Measurements from ENCODE around the gene E2F2.

The E2F2 gene

DNA sequence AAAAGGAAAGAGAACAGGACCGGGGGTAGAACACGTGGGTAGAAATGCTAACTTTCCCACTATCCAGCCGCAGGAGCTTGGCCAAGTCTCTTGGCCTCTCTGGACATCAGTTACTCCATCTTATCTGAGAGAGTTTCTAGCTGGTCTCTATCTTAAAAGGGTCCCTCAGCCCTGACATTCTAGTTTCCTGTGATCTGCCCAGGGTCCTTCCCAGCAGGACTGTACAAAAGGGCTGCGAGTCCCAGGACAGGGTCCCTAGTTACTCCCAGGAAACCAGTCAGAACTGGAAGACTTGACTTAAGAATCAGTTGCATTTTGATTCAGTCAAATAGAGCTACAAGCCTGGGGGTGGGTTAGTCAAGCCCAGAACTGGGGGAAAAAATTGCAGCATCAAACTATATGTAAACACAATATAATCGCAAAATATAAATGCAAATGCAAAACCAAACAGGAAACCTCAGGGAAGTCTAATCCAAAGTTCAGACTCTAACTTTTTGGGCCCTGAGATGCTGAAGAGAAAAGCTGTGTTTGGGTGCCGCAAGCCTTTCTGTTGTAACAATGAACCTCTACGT lies 49.9 kb downstream of the E2F2 start:
- DNase-seq, result no peak

DNA sequence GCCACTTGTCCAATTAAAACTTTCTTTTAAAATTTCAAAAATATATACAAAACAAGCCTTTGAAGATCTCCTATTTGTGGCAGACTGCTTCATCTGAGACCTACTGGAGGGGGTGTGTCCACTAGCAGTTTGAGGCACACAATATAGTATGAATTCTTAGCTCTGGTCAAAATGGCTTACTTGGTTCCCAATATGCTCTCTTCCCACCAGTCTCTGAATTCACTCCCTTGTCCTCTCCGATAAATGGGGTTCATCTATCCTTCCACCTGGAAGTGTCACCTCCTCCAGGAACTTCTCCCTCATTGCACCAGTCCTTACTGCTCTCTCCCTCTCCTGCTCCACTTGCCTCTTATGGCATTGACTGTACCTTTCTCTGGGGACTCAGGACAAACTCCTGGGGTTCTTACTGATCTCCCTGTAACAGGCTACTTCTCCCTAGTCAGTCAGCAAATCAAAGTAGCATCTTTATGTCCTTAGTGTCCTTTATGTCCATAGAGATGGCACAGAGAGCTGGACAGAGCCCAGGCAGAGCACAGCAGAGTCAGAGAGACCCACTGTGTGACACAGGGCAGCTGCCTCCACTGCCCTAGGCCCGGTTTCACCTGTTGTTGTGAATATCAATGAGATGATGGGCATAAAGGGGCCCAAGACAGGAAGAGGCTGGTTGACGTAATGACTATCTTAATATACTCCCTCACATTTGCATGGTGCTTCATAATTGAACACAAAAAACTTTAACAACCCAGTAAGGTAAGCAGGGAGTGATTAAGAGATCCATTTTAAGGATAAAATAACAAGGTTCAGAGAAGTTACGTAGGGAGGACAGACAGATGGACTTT lies 50.6 kb downstream of the E2F2 start:
- DNase-seq, result no peak

DNA sequence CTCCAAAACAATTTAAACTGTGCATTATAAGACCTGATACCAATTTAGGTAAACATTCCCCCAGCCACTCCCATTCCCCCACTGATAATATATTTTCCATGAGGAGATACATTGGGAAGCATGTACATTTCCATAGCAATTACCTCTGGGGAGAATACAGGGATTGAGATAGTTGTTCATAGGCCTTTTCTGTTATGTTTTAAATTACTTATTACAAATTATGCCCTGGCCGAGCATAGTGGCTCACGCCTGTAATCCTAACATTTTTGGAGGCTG lies 51.4 kb downstream of the E2F2 start:
- DNase-seq, result no peak

GRCh38 chr1:23478896-23479665 lies 52.0 kb downstream of the E2F2 start:
- peak; percentile 80 for DNase-seq

- DNase-seq, result no peak
These were observed 53.5 kb downstream of the E2F2 start for GRCh38 chr1:23477359-23478144.

GRCh38 chr1:23475641-23476040 lies 55.4 kb downstream of the E2F2 start:
- no peak for DNase-seq

DNA sequence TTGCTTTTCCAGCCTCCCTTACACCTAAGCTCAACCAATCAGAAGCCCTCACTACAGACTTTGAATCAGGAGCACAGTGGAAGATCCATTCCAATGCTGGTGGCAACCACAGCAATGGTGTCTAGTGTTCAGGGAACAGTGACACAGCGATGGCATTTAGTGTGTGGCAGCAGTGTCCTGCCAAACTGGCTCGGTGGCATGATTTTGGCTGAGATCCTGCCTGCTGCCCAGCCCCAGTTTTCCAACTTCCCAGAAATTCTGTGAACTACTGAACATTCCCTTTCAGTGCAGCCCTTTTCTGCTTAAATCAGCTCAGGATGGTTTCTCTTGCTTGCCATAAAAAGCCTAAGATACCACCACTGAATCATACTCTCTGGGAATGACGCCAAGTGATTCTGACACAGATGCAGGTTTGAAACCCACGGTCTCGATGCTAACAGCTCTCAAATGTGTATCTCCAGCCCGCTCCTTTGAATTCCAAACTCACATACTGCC lies 55.9 kb downstream of the E2F2 start:
- no peak for DNase-seq

DNA sequence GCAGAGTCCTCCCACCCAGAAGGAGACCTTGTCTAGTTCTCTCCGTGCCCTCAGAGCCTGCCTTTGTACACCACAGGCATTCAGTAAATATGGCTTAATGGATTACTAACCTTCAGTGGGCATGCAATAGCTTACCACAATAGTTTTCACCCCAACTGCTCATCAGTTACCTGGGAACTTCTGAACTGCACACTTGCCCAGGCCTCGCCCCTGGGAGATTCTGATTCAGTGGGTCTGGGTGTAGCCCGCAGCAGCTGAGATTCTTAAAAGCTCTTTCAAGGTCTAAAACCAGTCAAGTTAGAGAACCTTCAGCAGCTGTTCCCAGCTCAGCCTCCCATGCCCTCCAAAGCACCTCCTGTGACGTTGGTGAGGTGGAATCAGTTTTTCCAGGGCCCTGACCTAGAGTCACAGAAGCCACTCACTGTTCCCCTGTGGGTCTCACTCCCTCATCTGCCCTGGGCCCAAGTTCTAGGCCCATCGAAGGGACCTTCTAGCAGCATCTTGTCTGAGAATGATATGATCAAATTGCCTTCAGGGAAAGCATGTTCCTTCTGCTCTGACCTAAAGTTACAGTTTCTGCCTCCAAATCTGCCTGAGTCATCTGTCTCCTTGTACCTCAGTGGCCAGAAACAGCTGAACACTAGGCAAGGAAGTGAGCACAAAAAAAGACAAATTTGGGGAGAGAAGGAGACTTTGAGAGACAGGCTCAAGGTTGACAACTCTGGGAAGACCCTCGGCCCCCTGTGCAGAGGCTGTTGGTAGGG lies 57.8 kb downstream of the E2F2 start:
- DNase-seq, result no peak

GRCh38 chr1:23472351-23473036 lies 58.5 kb downstream of the E2F2 start:
- DNase-seq, result no peak

DNA sequence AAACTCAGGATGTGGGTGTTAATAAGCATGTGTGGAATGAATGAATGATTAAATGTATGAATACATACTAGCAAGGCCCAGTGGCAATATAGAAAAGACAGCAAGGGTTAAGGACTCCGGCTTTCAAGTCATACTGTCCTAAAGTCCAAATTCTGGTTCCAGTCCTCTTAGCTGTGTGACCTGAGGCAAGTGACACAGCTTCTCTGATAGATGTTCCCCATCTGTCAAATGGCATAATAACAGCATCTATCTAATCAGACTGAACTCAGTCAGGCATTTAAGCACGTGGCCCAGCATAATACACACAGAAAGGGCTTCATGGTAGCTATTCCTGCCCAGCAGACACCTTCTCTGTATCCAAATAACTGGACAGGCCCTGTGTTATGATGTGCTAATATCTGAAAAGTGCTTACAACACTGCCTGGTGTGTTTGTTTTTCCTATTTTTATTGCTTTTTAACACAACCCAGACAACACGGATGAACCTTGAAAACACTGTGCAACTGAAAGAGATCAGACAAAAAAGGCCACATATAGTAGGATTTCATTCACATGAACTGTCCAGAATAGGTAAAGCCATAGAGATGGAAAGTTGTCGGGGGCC lies 59.5 kb downstream of the E2F2 start:
- no peak for DNase-seq

- DNase-seq, result peak; percentile 87
These were observed 60.6 kb downstream of the E2F2 start for GRCh38 chr1:23470282-23471070.

DNA sequence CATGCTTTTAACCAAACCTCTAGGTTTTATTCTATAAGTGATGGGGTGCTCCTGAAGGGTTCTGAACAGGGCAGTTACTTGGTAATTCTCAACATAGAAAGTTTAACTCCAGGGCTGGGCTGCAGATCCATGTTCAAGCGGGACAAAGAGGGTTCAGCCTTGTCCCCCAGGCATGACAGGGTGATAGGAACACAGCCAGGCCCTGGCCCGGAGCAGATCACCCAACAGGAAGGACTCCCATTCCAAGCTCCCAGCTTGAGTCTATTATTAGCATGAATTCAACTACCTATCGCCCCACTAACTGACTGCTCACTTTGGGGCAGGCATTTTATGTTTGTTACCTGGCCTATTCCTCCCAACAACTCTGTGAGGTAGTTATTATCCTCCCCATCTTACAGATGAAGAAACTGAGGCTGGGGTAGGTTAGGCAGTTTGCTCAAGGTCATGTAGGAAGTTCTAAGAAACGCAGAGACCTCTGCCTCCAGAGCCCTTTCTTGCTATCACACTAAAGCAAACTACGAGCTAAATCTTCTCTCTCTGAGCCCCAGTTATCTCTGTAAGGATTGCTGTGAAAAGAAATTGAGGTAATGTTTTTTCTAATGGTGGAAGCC lies 61.6 kb downstream of the E2F2 start:
- DNase-seq, result no peak

DNA sequence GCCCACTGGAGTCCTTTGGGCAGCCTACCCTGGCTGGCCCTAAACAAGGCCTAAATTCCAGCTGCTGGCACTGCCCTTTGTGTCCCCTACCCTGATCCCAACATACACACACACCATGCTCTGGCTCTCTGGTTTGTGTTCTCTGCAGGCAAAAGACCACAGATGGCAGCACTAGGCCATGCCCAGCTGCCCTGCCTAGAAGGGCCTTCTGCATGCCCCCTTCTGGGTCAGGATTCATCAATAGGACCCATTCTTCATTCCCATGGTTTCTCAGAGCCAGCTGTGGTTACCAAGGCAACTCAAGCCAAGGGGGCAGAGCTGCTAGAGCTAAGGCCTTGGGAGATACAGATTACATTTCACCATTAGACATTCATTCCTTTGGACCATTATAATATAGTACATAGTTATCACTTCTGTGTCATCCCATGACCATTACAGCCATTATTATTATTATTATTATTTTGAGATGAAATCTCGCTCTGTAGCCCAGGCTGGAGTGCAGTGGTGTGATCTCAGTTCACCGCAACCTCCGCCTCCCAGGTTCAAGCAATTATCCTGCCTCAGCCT lies 64.5 kb downstream of the E2F2 start:
- DNase-seq, result no peak

DNA sequence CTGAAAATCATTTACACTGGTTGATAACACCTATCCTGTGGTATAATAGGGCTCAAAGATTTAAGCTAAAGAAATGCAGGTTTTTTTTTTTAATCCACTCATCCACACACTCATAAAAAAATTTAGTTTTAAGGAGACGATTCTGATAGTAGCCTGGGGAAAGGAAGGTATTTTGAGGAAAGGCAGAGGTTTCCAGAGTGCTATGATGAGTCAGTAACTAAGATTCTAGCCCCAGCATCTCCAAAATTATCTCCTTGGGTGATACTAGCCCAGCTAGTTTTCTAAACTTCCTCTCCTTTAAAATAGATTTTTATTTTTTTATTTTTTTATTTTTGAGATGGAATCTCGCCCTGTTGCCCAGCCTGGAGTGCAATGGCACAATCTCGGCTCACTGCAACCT lies 67.7 kb downstream of the E2F2 start:
- DNase-seq, result no peak

GRCh38 chr1:23462766-23463165 lies 68.3 kb downstream of the E2F2 start:
- DNase-seq, result no peak

DNA sequence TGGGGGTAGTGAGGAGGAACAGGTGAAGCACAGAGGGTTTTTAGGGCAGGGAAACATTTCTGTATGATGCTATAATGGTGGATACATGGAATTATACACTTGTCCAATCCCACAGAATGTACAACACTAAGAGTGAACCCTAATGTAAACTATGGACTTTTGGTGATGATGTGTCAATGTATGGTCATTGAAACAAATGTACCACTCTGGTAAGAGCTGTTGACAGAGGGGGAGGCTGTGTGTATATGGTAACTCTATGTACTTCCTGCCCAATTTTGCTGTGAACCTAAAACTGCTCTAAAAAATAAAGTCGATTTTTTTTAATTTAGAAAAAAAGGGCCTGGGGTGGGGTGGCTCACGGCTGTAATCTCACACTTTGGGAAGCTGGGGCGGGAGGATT lies 70.0 kb downstream of the E2F2 start:
- DNase-seq, result no peak

- DNase-seq, result no peak
These were observed 70.5 kb downstream of the E2F2 start for GRCh38 chr1:23460519-23460918.

GRCh38 chr1:23459338-23459757 lies 71.7 kb downstream of the E2F2 start:
- DNase-seq, result no peak
